Endodermal cell (in vitro differentiated cells): ENCODE measurements around the gene PPP1R37. TPM values are rescaled to one million over a fixed set of nuclear protein-coding genes. Genes with fewer than 3 reads are reported as not detected.

ENCODE experiments used
- DNase-seq: peaks from one replicate; pipeline ENCODE4 v3.0.0-alpha.2; 2017
- H3K27ac ChIP-seq: 2 replicates; pipeline ENCODE4 v1.5.1; 2013; ENCODE audit warnings: mild to moderate bottlenecking, low read depth, low read length, moderate library complexity
- H3K27me3 ChIP-seq: 2 replicates; pipeline ENCODE4 v1.6.1; 2013; ENCODE audit warnings: mild to moderate bottlenecking, low read length, moderate library complexity; ENCODE audit not compliant: insufficient read depth, control insufficient read depth, poor library complexity, severe bottlenecking
- H3K36me3 ChIP-seq: 2 replicates; pipeline ENCODE4 v1.7.0; 2013; ENCODE audit warnings: mild to moderate bottlenecking, low read length, moderate library complexity; ENCODE audit not compliant: control insufficient read depth, insufficient read depth
- H3K4me1 ChIP-seq: one replicate; pipeline ENCODE4 v1.7.0; 2013; ENCODE audit warnings: low read length; ENCODE audit not compliant: control insufficient read depth, insufficient read depth
- H3K4me3 ChIP-seq: 2 replicates; pipeline ENCODE4 v1.5.1; 2013; ENCODE audit warnings: mild to moderate bottlenecking, low read length, moderate library complexity
- H3K9ac ChIP-seq: 2 replicates; pipeline ENCODE4 v1.6.1; 2013; ENCODE audit warnings: mild to moderate bottlenecking, low read length, moderate library complexity; ENCODE audit not compliant: poor library complexity, severe bottlenecking; ENCODE audit errors: extremely low read depth
- H3K9me3 ChIP-seq: 2 replicates; pipeline ENCODE4 v1.6.1; 2013; ENCODE audit warnings: mild to moderate bottlenecking, low read length, moderate library complexity; ENCODE audit not compliant: control insufficient read depth
- H3K27ac Mint-ChIP-seq: 2 replicates; pipeline ENCODE4 v1.8.0; 2020; ENCODE audit warnings: mixed read lengths
- H3K27me3 Mint-ChIP-seq: 2 replicates; pipeline ENCODE4 v1.8.0; 2021; ENCODE audit warnings: mild to moderate bottlenecking, mixed read lengths; ENCODE audit not compliant: insufficient read depth
- H3K36me3 Mint-ChIP-seq: 2 replicates; pipeline ENCODE4 v1.8.0; 2020; ENCODE audit warnings: low read depth, mixed read lengths
- H3K4me1 Mint-ChIP-seq: 2 replicates; pipeline ENCODE4 v1.8.0; 2020; ENCODE audit warnings: mixed read lengths
- H3K4me3 Mint-ChIP-seq: 2 replicates; pipeline ENCODE4 v1.8.0; 2020; ENCODE audit warnings: mild to moderate bottlenecking, moderate library complexity, mixed read lengths
- H3K9me3 Mint-ChIP-seq: 2 replicates; pipeline ENCODE4 v1.8.0; 2020; ENCODE audit warnings: mild to moderate bottlenecking, mixed read lengths
- WGBS, 2 experiments: methylation state at CpG; one replicate each; pipeline versions ENCODE4 v1.1.5 to v1.1.7; 2013; ENCODE audit warnings: missing lambda C conversion rate in 2 of 2, mixed read lengths in 1 of 2; ENCODE audit not compliant: insufficient coverage in 1 of 2, insufficient read length in 1 of 2; 5-methylcytosine and 5-hydroxymethylcytosine counted together
- total RNA-seq, 2 donors: library from RNA; stranded (reverse); fragmentation: NEBNext Ultra II Directional in 1 of 2; extraction: Animal tissue kit (Norgen Biotek cat#: 25700) in 1 of 2; gene quantifications; 2 replicates in 1 of 2; 3 replicates in 1 of 2; pipeline ENCODE4 v1.2.1, GENCODE V29; 2021
- TF ChIP-seq, protein P1 (sequence below): fragments of 200-600 bp; sonication (generic); conservative IDR thresholded peaks from 2 replicates; pipeline ENCODE4 v1.5.0; 2021; ENCODE audit warnings: antibody characterized with exemption, mild to moderate bottlenecking

PPP1R37 gene
- total RNA-seq, 2 donors from 2014 or later = 23.6 to 32.5 TPM

DNA sequence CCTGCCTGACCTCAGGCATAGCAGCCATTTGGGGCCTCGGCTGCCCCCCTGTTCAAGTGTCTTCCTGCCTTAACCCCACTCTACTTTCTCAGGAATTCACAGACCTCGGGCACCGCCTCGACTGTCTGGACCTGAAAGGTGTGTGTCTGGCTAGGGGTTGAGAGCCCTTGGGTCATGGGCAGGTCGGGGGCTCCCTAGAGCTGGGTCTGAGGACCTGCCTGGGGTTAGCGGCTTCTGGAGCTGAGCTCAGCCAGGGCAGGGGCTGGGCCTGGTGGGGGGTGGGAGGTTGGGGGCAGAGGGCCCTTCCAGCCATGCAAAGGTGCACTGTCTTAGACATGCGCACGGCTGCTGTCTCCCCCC is 47.1 kb downstream of the PPP1R37 start:
- TF ChIP-seq, protein P1, sequence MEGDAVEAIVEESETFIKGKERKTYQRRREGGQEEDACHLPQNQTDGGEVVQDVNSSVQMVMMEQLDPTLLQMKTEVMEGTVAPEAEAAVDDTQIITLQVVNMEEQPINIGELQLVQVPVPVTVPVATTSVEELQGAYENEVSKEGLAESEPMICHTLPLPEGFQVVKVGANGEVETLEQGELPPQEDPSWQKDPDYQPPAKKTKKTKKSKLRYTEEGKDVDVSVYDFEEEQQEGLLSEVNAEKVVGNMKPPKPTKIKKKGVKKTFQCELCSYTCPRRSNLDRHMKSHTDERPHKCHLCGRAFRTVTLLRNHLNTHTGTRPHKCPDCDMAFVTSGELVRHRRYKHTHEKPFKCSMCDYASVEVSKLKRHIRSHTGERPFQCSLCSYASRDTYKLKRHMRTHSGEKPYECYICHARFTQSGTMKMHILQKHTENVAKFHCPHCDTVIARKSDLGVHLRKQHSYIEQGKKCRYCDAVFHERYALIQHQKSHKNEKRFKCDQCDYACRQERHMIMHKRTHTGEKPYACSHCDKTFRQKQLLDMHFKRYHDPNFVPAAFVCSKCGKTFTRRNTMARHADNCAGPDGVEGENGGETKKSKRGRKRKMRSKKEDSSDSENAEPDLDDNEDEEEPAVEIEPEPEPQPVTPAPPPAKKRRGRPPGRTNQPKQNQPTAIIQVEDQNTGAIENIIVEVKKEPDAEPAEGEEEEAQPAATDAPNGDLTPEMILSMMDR = no peak
- no peak overlapping the region for H3K27ac ChIP-seq

DNA sequence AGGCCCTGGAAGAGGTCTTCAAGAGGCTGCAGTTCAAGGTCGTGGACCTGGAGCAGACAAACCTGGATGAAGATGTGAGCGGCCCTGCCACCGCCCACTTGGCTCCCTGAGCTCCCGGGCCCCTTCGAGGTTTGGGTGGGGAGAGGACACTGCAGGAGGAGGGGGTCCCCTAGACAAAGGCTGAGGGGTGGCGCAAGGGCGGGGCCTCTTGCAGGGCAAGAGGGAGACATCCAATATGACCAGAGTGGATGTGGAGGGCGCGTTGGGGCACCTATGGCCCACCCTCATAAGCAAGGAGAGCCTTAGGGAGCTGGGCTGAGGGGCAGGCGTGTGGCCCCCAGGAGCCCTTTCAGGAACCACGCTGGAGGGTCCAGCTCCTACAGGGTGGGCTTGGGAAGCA is 47.6 kb downstream of the PPP1R37 start:
- Mint-ChIP-seq H3K27me3 (no peaks in the 10 kb centered on the region), H3K36me3 (peaks cover 27% of the 10 kb centered on the region), H3K4me3 (no peak overlapping the region), H3K9me3 (no peaks in the 10 kb centered on the region), H3K27ac (no peak overlapping the region), H3K4me1 (peaks cover 6% of the 10 kb centered on the region)
- WGBS, 2 experiments = 90 to 100% methylated on average over 1 to 11 of the region's 11 CpGs
- peaks cover 14% of the 10 kb centered on the region for H3K36me3 ChIP-seq
- no peak overlapping the region for H3K27ac ChIP-seq
- H3K4me1 ChIP-seq = no peaks in the 10 kb centered on the region
- H3K27me3 ChIP-seq = no peaks in the 10 kb centered on the region
- H3K9me3 ChIP-seq = no peaks in the 10 kb centered on the region
- DNase-seq = no peak
- no peak overlapping the region for H3K9ac ChIP-seq
- TF ChIP-seq, protein P1 = no peak
- H3K4me3 ChIP-seq = no peak overlapping the region

More for the DNA sequence above, 47.1 kb downstream of the PPP1R37 start:
- no peak for DNase-seq
- Mint-ChIP-seq H3K4me3 (no peak overlapping the region), H3K4me1 (peaks cover 6% of the 10 kb centered on the region), H3K27me3 (no peaks in the 10 kb centered on the region), H3K27ac (no peak overlapping the region), H3K9me3 (no peaks in the 10 kb centered on the region), H3K36me3 (peaks cover 27% of the 10 kb centered on the region)
- Histone ChIP-seq H3K9me3 (no peaks in the 10 kb centered on the region), H3K4me3 (no peak overlapping the region), H3K36me3 (peaks cover 14% of the 10 kb centered on the region), H3K4me1 (no peaks in the 10 kb centered on the region), H3K9ac (no peak overlapping the region), H3K27me3 (no peaks in the 10 kb centered on the region)
- 98 to 100% methylated on average over 2 to 8 of the region's 8 CpGs for WGBS, 2 experiments

DNA sequence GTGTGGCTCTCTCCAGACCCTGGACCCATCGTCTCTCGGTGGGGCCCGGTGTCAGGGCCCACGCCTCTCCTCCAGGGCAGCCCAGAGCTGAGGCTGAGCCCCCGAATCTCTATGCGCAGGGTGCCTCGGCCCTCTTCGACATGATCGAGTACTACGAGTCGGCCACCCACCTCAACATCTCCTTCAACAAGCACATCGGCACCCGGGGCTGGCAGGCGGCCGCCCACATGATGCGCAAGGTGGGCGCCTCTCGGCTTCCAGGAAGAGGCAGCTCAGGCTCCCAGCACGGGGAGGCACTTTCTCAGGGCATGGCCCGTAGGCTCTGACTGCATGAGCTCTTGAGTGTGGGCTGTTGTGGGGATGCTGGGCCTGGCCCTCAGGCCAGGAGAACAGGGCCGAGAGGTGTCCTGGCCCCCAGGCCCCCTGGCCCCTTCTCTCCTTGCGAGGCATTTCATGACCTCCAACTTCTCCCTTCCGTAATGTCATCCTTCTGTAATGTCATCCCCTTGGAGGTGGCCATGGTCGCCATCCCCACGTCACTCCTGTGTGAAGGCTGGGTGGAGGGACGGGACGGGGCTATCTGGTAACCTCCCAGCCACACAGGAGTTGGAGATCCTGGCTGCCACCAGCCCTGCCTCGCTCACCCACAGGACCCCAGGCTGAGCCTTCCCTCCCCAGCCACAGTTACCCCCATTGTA is 48.4 kb downstream of the PPP1R37 start:
- no peak overlapping the region for H3K4me3 ChIP-seq
- 95 to 100% methylated on average over 2 to 28 of the region's 28 CpGs for WGBS, 2 experiments
- peaks cover 6% of the 10 kb centered on the region for H3K4me1 Mint-ChIP-seq

More for the DNA sequence above, 48.4 kb downstream of the PPP1R37 start:
- TF ChIP-seq, protein P1 = no peak
- peaks cover 30% of the 10 kb centered on the region for H3K36me3 Mint-ChIP-seq
- no peak overlapping the region for H3K27ac ChIP-seq
- no peaks in the 10 kb centered on the region for H3K4me1 ChIP-seq
- DNase-seq = no peak
- H3K9me3 ChIP-seq = no peaks in the 10 kb centered on the region
- no peaks in the 10 kb centered on the region for H3K9me3 Mint-ChIP-seq
- peaks cover 18% of the 10 kb centered on the region for H3K36me3 ChIP-seq
- no peak overlapping the region for H3K9ac ChIP-seq
- H3K27ac Mint-ChIP-seq = no peak overlapping the region
- no peaks in the 10 kb centered on the region for H3K27me3 ChIP-seq
- no peaks in the 10 kb centered on the region for H3K27me3 Mint-ChIP-seq
- no peak overlapping the region for H3K4me3 Mint-ChIP-seq
